Muscle of arm (tissue), 12 donors: ENCODE data around the gene FSTL1. TPM values are rescaled to one million over a fixed set of nuclear protein-coding genes. Genes with fewer than 3 reads are reported as not detected.
A peak's percentile ranks its signal among the peaks of the same experiment; 100 is the strongest.

Experiments used
- DNase-seq: peaks from one replicate; pipeline ENCODE4 v3.0.0-alpha.2; 2013
- polyA plus RNA-seq, 12 donors: library from polyadenylated mRNA; unstranded; fragments of 120-200 nt; gene quantifications; one replicate each; pipeline ENCODE4 v1.2.1, GENCODE V29; 2013; ENCODE audit not compliant: insufficient read length in 12 of 12

FSTL1 gene
- polyA plus RNA-seq, 12 donors: 227 to 1,478 (median 662) TPM

- DNase-seq: no peak
Measured at GRCh38 chr3:120471643-120472042, 20.9 kb upstream of the FSTL1 start.

GRCh38 chr3:120470870-120471269 is 20.1 kb upstream of the FSTL1 start:
- DNase-seq: peak; percentile 34

- no peak for DNase-seq
Measured at GRCh38 chr3:120469882-120470301, 19.1 kb upstream of the FSTL1 start.

GRCh38 chr3:120469440-120469839 is 18.6 kb upstream of the FSTL1 start:
- DNase-seq: no peak

- no peak for DNase-seq
Measured at GRCh38 chr3:120468635-120469295, 18.0 kb upstream of the FSTL1 start.

GRCh38 chr3:120462409-120462959 is 11.7 kb upstream of the FSTL1 start:
- no peak for DNase-seq

- no peak for DNase-seq
Measured at GRCh38 chr3:120461416-120461815, 10.6 kb upstream of the FSTL1 start.

- DNase-seq: no peak
Measured at GRCh38 chr3:120460862-120461261, 10.1 kb upstream of the FSTL1 start.

GRCh38 chr3:120460181-120460790 is 9.5 kb upstream of the FSTL1 start:
- DNase-seq: no peak

GRCh38 chr3:120459196-120459595 is 8.4 kb upstream of the FSTL1 start:
- DNase-seq: no peak

GRCh38 chr3:120457827-120458226 is 7.0 kb upstream of the FSTL1 start:
- no peak for DNase-seq

GRCh38 chr3:120454076-120454689 is 3.4 kb upstream of the FSTL1 start:
- no peak for DNase-seq

- DNase-seq: no peak
Measured at GRCh38 chr3:120452816-120453215, 2.0 kb upstream of the FSTL1 start.

GRCh38 chr3:120451806-120452205 is 1.0 kb upstream of the FSTL1 start:
- DNase-seq: no peak

- DNase-seq: peak; percentile 61
Measured at GRCh38 chr3:120451272-120451761, 525 bp upstream of the FSTL1 start.

GRCh38 chr3:120449701-120450599 is 842 bp downstream of the FSTL1 start:
- DNase-seq: peak; percentile 70

GRCh38 chr3:120449251-120449650 is 1.5 kb downstream of the FSTL1 start:
- no peak for DNase-seq

- DNase-seq: peak; percentile 42
Measured at GRCh38 chr3:120448756-120449155, 2.0 kb downstream of the FSTL1 start.

- no peak for DNase-seq
Measured at GRCh38 chr3:120446891-120447668, 3.7 kb downstream of the FSTL1 start.

GRCh38 chr3:120445654-120446053 is 5.1 kb downstream of the FSTL1 start:
- no peak for DNase-seq

GRCh38 chr3:120443626-120444123 is 7.1 kb downstream of the FSTL1 start:
- DNase-seq: no peak
